ENCODE data around the gene SLC12A8.

Gene SLC12A8

DNA sequence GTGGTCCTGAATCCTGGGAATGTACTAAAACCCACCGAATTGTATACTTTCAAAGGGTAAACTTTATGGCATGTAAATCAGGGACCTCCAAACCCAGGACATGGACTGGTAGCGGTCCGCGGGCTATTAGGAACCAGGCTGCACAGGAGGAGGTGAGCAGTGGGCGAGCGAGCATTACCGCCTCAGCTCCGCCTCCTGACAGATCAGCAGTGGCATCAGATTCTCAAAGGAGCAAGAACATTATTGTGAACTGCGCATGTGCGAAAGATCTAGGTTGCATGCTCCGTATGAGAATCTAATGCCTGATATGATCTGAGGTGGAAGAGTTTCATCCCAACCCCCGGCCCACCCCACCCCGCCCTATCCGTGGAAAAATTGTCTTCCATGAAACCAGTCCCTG lies 178.9 kb downstream of the SLC12A8 start:
- DNase-seq (ENCODE audit: low read depth in 2 of 2, low spot score in 1 of 2): no peak

DNA sequence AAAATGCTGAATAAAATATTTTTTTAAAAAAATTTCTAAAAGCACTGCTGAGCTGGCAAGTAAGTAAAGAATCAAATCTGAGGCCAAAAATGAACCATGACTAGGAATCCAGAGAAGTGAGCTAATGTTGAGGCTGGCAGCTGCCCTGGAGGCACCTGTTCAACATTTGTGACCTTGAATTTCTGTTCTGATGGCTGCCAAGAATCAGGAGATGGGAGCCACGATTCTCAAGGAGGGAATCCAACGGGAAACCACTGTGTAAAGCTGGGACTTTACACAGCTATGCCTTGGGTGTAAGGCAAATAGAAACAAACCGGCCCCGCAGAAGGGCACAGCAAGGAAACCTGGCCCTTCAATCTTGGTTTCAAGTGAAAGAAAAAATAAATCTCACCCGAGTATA lies 179.4 kb downstream of the SLC12A8 start:
- DNase-seq (ENCODE audit: low read depth in 2 of 2, low spot score in 1 of 2): no peak

DNA sequence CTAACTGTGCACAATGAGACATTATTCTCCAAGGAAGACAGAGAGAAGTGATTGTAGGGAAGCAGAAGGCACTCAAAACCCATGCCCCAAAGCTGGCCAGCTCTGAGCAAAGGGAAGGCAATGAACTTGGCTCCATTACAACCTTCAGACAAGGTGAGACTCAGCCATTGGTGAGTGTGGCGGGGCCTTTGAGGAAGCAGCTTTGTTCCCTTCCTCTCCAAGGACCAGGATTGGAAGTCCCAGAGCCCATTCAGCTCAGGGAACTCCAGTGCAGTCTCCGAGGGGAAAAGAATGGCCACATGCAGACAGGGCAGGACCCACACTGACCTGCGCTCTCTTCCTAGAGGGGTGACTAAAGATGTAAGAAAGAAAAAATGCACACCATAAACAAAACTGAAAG lies 179.9 kb downstream of the SLC12A8 start:
- no peak for DNase-seq (ENCODE audit: low read depth in 2 of 2, low spot score in 1 of 2)
